OCI-LY1 (cell line): ENCODE data around the gene SSNA1.

Source experiments
- H2AFZ ChIP-seq: fragments of 200-600 bp; sonication (generic), shearing (Covaris generic); 2 replicates; pipeline ENCODE4 v1.6.0; 2014; ENCODE audit warnings: antibody characterized with exemption, mild to moderate bottlenecking, low read length
- H3F3A ChIP-seq: fragments of 200-600 bp; sonication (generic), shearing (Covaris generic); 2 replicates; pipeline ENCODE4 v1.6.0; 2014; ENCODE audit warnings: mild to moderate bottlenecking, antibody characterized with exemption, low read length, moderate library complexity; ENCODE audit not compliant: insufficient read depth
- H3K27ac ChIP-seq: fragments of 200-600 bp; sonication (generic); 2 replicates; pipeline ENCODE4 v1.5.1; 2014; ENCODE audit warnings: low read length, mixed run types, mild to moderate bottlenecking, low read depth; ENCODE audit not compliant: poor library complexity, severe bottlenecking
- H3K27me3 ChIP-seq: fragments of 200-600 bp; sonication (generic); 2 replicates; pipeline ENCODE4 v1.6.0; 2014; ENCODE audit warnings: antibody characterized with exemption, mild to moderate bottlenecking, low read length, moderate library complexity; ENCODE audit not compliant: insufficient read depth
- H3K36me3 ChIP-seq: fragments of 200-600 bp; sonication (generic); 2 replicates; pipeline ENCODE4 v1.6.1; 2014; ENCODE audit warnings: mild to moderate bottlenecking, antibody characterized with exemption, low read length, moderate library complexity, mixed read lengths; ENCODE audit not compliant: insufficient read depth
- H3K4me1 ChIP-seq: fragments of 200-600 bp; sonication (generic); 2 replicates; pipeline ENCODE4 v1.5.1; 2014; ENCODE audit warnings: mild to moderate bottlenecking, low read length, moderate library complexity; ENCODE audit not compliant: insufficient read depth, severe bottlenecking
- H3K4me2 ChIP-seq: fragments of 200-600 bp; sonication (generic), shearing (Covaris generic); 2 replicates; pipeline ENCODE4 v1.6.1; 2014; ENCODE audit warnings: low read length
- H3K4me3 ChIP-seq: fragments of 200-600 bp; sonication (generic); 2 replicates; pipeline ENCODE4 v1.5.1; 2014; ENCODE audit warnings: low read length, low read depth, mild to moderate bottlenecking, mixed read lengths; ENCODE audit not compliant: poor library complexity, severe bottlenecking
- H3K79me2 ChIP-seq: fragments of 200-600 bp; shearing (Covaris generic); 2 replicates; pipeline ENCODE4 v1.6.1; 2016; ENCODE audit warnings: mixed run types, low read length, mixed read lengths; ENCODE audit not compliant: insufficient read depth
- H3K9ac ChIP-seq: fragments of 200-600 bp; sonication (generic), shearing (Covaris generic); 2 replicates; pipeline ENCODE4 v1.6.1; 2014; ENCODE audit warnings: mild to moderate bottlenecking, low read length, mixed read lengths
- H3K9me2 ChIP-seq: fragments of 200-600 bp; sonication (generic), shearing (Covaris generic); 2 replicates; pipeline ENCODE4 v1.6.1; 2014; ENCODE audit warnings: low read depth, mild to moderate bottlenecking, low read length, mixed read lengths
- H3K9me3 ChIP-seq: fragments of 200-600 bp; shearing (Covaris generic); 2 replicates; pipeline ENCODE4 v1.6.1; 2014; ENCODE audit warnings: low read length, mixed read lengths
- H4K20me1 ChIP-seq: fragments of 200-600 bp; sonication (generic), shearing (Covaris generic); 2 replicates; pipeline ENCODE4 v1.6.0; 2016; ENCODE audit warnings: mild to moderate bottlenecking, low read length; ENCODE audit not compliant: insufficient read depth
- EZH2 ChIP-seq: fragments of 200-600 bp; sonication (generic), shearing (Covaris generic); IDR thresholded peaks from 2 replicates; pipeline ENCODE4 v1.8.0; 2017; ENCODE audit warnings: borderline replicate concordance, mixed run types, mild to moderate bottlenecking, antibody characterized with exemption, low read length, moderate library complexity, mixed read lengths
- TF ChIP-seq, protein P1 (sequence below): fragments of 200-600 bp; sonication (generic), shearing (Covaris generic); IDR thresholded peaks from 2 replicates; pipeline ENCODE4 v1.5.1; 2017; ENCODE audit warnings: mild to moderate bottlenecking, antibody characterized with exemption, low read length, moderate library complexity, mixed read lengths

SSNA1 gene

DNA sequence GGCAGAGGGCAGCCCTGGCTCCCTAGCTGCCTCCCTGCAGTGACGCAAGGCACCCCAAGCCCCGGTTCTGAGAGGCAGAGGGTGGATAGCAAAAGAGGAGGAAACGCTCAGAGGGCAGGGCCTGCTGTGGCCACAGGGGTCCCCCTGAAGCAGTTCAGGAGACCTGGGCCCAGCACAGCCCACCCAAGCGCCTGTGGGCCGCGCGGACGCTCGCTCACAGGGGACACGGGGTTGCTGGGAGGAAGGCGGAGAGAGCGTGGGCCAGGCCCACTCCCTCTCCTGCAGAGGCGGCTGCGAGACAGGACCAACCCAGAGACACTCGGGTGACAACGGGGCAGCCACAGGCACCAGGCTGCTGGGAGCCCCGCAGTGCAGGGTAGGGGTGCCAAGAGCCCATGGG is 8.7 kb upstream of the SSNA1 start:
- Histone ChIP-seq H3F3A (peaks cover 4% of the 10 kb centered on the region; the same call in 1 of the 2 replicates), H3K36me3 (peaks cover 41% of the 10 kb centered on the region)

DNA sequence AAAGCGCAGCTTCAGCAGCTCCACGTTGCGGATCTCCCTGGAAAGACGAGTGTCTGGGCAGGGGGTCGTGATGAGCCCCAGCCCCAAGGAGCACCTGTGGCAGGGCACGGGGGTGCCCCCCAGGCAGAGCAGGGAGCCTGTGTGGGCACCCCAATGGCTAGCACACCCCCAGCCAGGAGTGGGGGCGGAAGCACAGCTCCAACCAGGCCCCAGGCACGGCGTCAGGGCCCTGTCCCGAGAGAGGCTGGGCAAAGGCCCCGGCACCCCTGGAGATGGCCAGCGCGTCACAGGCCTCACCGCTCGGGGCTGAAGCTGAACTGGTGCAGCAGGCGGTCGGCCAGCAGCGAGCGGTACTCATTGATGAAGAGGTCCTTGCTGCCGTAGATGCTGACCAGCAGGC is 8.0 kb upstream of the SSNA1 start:
- peaks cover 4% of the 10 kb centered on the region; the same call in 1 of the 2 replicates for H3F3A ChIP-seq
- no peaks in the 10 kb centered on the region for H3K79me2 ChIP-seq
- H3K9ac ChIP-seq, result no peak overlapping the region
- H3K4me2 ChIP-seq, result no peak overlapping the region
- no peaks in the 10 kb centered on the region for H3K9me2 ChIP-seq
- H2AFZ ChIP-seq, result no peak overlapping the region
- H3K4me1 ChIP-seq, result no peaks in the 10 kb centered on the region
- H3K4me3 ChIP-seq, result no peak overlapping the region
- H3K36me3 ChIP-seq, result peaks cover 41% of the 10 kb centered on the region
- H4K20me1 ChIP-seq, result no peaks in the 10 kb centered on the region
- no peak overlapping the region for H3K27ac ChIP-seq
- H3K9me3 ChIP-seq, result no peaks in the 10 kb centered on the region
- TF ChIP-seq EZH2, result no peak
- TF ChIP-seq, protein P1, sequence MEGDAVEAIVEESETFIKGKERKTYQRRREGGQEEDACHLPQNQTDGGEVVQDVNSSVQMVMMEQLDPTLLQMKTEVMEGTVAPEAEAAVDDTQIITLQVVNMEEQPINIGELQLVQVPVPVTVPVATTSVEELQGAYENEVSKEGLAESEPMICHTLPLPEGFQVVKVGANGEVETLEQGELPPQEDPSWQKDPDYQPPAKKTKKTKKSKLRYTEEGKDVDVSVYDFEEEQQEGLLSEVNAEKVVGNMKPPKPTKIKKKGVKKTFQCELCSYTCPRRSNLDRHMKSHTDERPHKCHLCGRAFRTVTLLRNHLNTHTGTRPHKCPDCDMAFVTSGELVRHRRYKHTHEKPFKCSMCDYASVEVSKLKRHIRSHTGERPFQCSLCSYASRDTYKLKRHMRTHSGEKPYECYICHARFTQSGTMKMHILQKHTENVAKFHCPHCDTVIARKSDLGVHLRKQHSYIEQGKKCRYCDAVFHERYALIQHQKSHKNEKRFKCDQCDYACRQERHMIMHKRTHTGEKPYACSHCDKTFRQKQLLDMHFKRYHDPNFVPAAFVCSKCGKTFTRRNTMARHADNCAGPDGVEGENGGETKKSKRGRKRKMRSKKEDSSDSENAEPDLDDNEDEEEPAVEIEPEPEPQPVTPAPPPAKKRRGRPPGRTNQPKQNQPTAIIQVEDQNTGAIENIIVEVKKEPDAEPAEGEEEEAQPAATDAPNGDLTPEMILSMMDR, result no peak
- no peaks in the 10 kb centered on the region for H3K27me3 ChIP-seq

More for the DNA sequence above, 8.7 kb upstream of the SSNA1 start:
- no peak overlapping the region for H3K9ac ChIP-seq
- no peaks in the 10 kb centered on the region for H3K27me3 ChIP-seq
- no peak for TF ChIP-seq EZH2
- TF ChIP-seq, protein P1, result no peak
- H3K79me2 ChIP-seq, result no peaks in the 10 kb centered on the region
- peaks cover 6% of the 10 kb centered on the region for H3K4me1 ChIP-seq
- H3K9me3 ChIP-seq, result no peaks in the 10 kb centered on the region
- no peak overlapping the region for H2AFZ ChIP-seq
- no peak overlapping the region for H3K4me2 ChIP-seq
- no peaks in the 10 kb centered on the region for H4K20me1 ChIP-seq
- no peaks in the 10 kb centered on the region for H3K9me2 ChIP-seq
- no peak overlapping the region for H3K27ac ChIP-seq
- no peak overlapping the region for H3K4me3 ChIP-seq

DNA sequence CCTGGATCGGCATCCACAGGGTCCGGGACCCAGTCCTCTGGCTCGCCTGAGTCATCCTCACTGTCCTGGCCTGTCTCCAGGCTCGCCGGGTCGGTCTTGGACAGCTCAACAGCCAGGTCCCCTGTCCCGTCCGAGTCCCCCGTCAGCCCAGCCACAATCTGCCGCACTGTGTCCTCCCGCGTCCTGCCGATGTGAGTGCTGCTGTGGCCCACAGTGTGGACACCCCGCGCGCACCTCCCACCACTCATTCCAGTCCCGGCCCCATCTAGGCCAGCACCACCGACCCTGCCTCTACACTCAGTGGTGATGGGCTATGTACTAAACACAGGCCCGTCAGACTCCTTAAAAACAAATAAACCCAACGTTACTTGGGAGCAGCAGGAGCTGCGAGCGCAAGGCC is 6.8 kb upstream of the SSNA1 start:
- Histone ChIP-seq H3K4me3 (no peak overlapping the region), H3K79me2 (no peaks in the 10 kb centered on the region), H3F3A (no peaks in the 10 kb centered on the region), H3K9ac (no peak overlapping the region), H3K9me2 (no peaks in the 10 kb centered on the region), H3K9me3 (no peaks in the 10 kb centered on the region), H3K27me3 (no peaks in the 10 kb centered on the region), H3K4me2 (no peak overlapping the region), H3K4me1 (peaks cover 8% of the 10 kb centered on the region), H4K20me1 (no peaks in the 10 kb centered on the region), H3K36me3 (peaks cover 41% of the 10 kb centered on the region), H3K27ac (no peak overlapping the region), H2AFZ (no peak overlapping the region)
- no peak for TF ChIP-seq EZH2
- TF ChIP-seq, protein P1, result no peak
